Endodermal cell (in vitro differentiated cells): ENCODE measurements around the gene GPATCH3. TPM values are rescaled to one million over a fixed set of nuclear protein-coding genes. Genes with fewer than 3 reads are reported as not detected.

Experiments used
- DNase-seq: peaks from one replicate; pipeline ENCODE4 v3.0.0-alpha.2; 2017
- H3K27ac ChIP-seq: 2 replicates; pipeline ENCODE4 v1.5.1; 2013; ENCODE audit warnings: mild to moderate bottlenecking, low read depth, low read length, moderate library complexity
- H3K27me3 ChIP-seq: 2 replicates; pipeline ENCODE4 v1.6.1; 2013; ENCODE audit warnings: mild to moderate bottlenecking, low read length, moderate library complexity; ENCODE audit not compliant: insufficient read depth, control insufficient read depth, poor library complexity, severe bottlenecking
- H3K36me3 ChIP-seq: 2 replicates; pipeline ENCODE4 v1.7.0; 2013; ENCODE audit warnings: mild to moderate bottlenecking, low read length, moderate library complexity; ENCODE audit not compliant: control insufficient read depth, insufficient read depth
- H3K4me1 ChIP-seq: one replicate; pipeline ENCODE4 v1.7.0; 2013; ENCODE audit warnings: low read length; ENCODE audit not compliant: control insufficient read depth, insufficient read depth
- H3K4me3 ChIP-seq: 2 replicates; pipeline ENCODE4 v1.5.1; 2013; ENCODE audit warnings: mild to moderate bottlenecking, low read length, moderate library complexity
- H3K9ac ChIP-seq: 2 replicates; pipeline ENCODE4 v1.6.1; 2013; ENCODE audit warnings: mild to moderate bottlenecking, low read length, moderate library complexity; ENCODE audit not compliant: poor library complexity, severe bottlenecking; ENCODE audit errors: extremely low read depth
- H3K9me3 ChIP-seq: 2 replicates; pipeline ENCODE4 v1.6.1; 2013; ENCODE audit warnings: mild to moderate bottlenecking, low read length, moderate library complexity; ENCODE audit not compliant: control insufficient read depth
- H3K27ac Mint-ChIP-seq: 2 replicates; pipeline ENCODE4 v1.8.0; 2020; ENCODE audit warnings: mixed read lengths
- H3K27me3 Mint-ChIP-seq: 2 replicates; pipeline ENCODE4 v1.8.0; 2021; ENCODE audit warnings: mild to moderate bottlenecking, mixed read lengths; ENCODE audit not compliant: insufficient read depth
- H3K36me3 Mint-ChIP-seq: 2 replicates; pipeline ENCODE4 v1.8.0; 2020; ENCODE audit warnings: low read depth, mixed read lengths
- H3K4me1 Mint-ChIP-seq: 2 replicates; pipeline ENCODE4 v1.8.0; 2020; ENCODE audit warnings: mixed read lengths
- H3K4me3 Mint-ChIP-seq: 2 replicates; pipeline ENCODE4 v1.8.0; 2020; ENCODE audit warnings: mild to moderate bottlenecking, moderate library complexity, mixed read lengths
- H3K9me3 Mint-ChIP-seq: 2 replicates; pipeline ENCODE4 v1.8.0; 2020; ENCODE audit warnings: mild to moderate bottlenecking, mixed read lengths
- WGBS, 2 experiments: methylation state at CpG; one replicate each; pipeline versions ENCODE4 v1.1.5 to v1.1.7; 2013; ENCODE audit warnings: missing lambda C conversion rate in 2 of 2, mixed read lengths in 1 of 2; ENCODE audit not compliant: insufficient coverage in 1 of 2, insufficient read length in 1 of 2; 5-methylcytosine and 5-hydroxymethylcytosine counted together
- long read RNA-seq, 4 experiments: library from polyadenylated mRNA in 2 of 4; library from RNA in 1 of 4; library from capped mRNA in 1 of 4; stranded (forward) in 3 of 4; unstranded in 1 of 4; transcript quantifications; one replicate each; pipeline ENCODE4 v2.0.0, GENCODE V29; 2020 to 2021; ENCODE audit warnings: inconsistent platforms in 1 of 4
- polyA plus RNA-seq, 2 experiments: library from polyadenylated mRNA; stranded (reverse); fragments of 50-300 nt; gene quantifications; one replicate each; pipeline ENCODE4 v1.2.3, GENCODE V29; 2013
- total RNA-seq, 2 donors: library from RNA; stranded (reverse); fragmentation: NEBNext Ultra II Directional in 1 of 2; extraction: Animal tissue kit (Norgen Biotek cat#: 25700) in 1 of 2; gene quantifications; 2 replicates in 1 of 2; 3 replicates in 1 of 2; pipeline ENCODE4 v1.2.1, GENCODE V29; 2021
- TF ChIP-seq, protein P1 (sequence below): fragments of 200-600 bp; sonication (generic); conservative IDR thresholded peaks from 2 replicates; pipeline ENCODE4 v1.5.0; 2021; ENCODE audit warnings: antibody characterized with exemption, mild to moderate bottlenecking

GPATCH3 gene
- total RNA-seq = 10 to 100 TPM; 21.3 to 23.2 TPM
- polyA plus RNA-seq (2013, experiment 1 of 2) = 11.5 TPM
- 11.3 TPM for polyA plus RNA-seq (2013, experiment 2 of 2)
- long read RNA-seq, experiment 1, partial matches to known transcripts = 10 of 15 reads
- long read RNA-seq, experiment 1, other reads (novel, unspliced or antisense) = 2 of 15 reads
- long read RNA-seq, experiment 2, transcript GPATCH3-201 (7 exons, 2,123 nt) = major isoform, 31 of 37 reads
- long read RNA-seq, experiment 2, partial matches to known transcripts = 2 of 37 reads
- long read RNA-seq, experiment 2, other reads (novel, unspliced or antisense) = 4 of 37 reads
- long read RNA-seq, experiment 3, transcript GPATCH3-201 (7 exons, 2,123 nt) = major isoform, 104 of 132 reads
- long read RNA-seq, experiment 3, partial matches to known transcripts = 8 of 132 reads
- long read RNA-seq, experiment 3, other reads (novel, unspliced or antisense) = 20 of 132 reads
- long read RNA-seq, experiment 4, transcript GPATCH3-201 (7 exons, 2,123 nt) = major isoform, 35 of 41 reads
- long read RNA-seq, experiment 4, partial matches to known transcripts = 5 of 41 reads
- long read RNA-seq, experiment 4, other reads (novel, unspliced or antisense) = 1 of 41 reads

DNA sequence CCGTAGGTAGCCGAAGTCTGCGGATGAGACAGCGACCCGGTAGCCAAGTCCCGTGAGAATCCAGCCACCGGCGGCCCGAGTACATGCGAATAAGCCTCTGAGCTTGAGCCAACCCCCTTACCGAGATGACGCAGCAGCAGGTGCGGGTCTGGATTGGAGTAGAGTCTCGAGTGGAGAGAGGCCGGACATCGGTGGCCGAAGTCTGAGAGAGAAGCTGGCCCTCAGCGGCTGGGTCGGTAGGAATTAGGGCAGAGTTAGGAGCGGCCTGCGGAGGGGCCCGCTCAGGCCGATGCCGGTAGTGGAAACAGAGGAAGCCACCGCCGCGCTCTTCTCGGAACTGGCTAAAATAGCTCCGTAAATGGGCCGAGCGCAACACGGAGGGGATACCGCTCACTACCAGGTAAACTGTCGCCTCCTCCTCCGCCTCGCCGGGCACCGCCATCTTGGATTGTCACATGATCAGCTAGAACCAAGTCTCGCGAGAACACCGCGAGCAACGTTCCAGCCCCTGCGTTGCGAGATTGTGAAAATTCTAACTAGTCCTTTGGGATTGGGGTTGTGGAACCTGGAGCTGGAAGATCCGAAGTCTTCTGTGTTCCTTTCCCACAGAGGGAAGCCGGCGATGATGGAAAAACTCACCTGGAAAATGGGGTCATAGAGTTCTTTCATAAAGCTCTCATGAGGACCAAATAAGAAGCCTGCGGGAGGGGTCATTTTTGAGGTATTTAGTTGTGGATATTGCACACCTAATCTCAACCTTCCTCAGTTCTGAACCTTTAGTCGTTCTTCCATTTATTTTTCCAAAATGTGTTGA, at the start of gene GPATCH3:
Gene GPATCH3, minus strand, starts transcription at position 467 of the 814 bp plus-strand sequence. Its CDS starts 25 bp downstream, at position 442.
- Mint-ChIP-seq H3K27me3 (no peaks in the 10 kb centered on the region), H3K4me1 (peaks cover 19% of the 10 kb centered on the region), H3K4me3 (peak within 1 kb of the TSS; percentile 92), H3K36me3 (peaks cover 23% of the 10 kb centered on the region), H3K27ac (peak within 1 kb of the TSS; percentile 99), H3K9me3 (no peaks in the 10 kb centered on the region)
- DNase-seq = peak; percentile 95
- TF ChIP-seq, protein P1, sequence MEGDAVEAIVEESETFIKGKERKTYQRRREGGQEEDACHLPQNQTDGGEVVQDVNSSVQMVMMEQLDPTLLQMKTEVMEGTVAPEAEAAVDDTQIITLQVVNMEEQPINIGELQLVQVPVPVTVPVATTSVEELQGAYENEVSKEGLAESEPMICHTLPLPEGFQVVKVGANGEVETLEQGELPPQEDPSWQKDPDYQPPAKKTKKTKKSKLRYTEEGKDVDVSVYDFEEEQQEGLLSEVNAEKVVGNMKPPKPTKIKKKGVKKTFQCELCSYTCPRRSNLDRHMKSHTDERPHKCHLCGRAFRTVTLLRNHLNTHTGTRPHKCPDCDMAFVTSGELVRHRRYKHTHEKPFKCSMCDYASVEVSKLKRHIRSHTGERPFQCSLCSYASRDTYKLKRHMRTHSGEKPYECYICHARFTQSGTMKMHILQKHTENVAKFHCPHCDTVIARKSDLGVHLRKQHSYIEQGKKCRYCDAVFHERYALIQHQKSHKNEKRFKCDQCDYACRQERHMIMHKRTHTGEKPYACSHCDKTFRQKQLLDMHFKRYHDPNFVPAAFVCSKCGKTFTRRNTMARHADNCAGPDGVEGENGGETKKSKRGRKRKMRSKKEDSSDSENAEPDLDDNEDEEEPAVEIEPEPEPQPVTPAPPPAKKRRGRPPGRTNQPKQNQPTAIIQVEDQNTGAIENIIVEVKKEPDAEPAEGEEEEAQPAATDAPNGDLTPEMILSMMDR = no peak
- H3K4me3 ChIP-seq = peak within 1 kb of the TSS; percentile 84
- peaks cover 18% of the 10 kb centered on the region for H3K36me3 ChIP-seq
- no peaks in the 10 kb centered on the region for H3K4me1 ChIP-seq
- H3K9ac ChIP-seq = peak within 1 kb of the TSS; percentile 98
- H3K27me3 ChIP-seq = no peaks in the 10 kb centered on the region
- 0 to 1% methylated on average over 33 to 49 of the region's 50 CpGs for WGBS, 2 experiments
- peak within 1 kb of the TSS; percentile 86 for H3K27ac ChIP-seq
- no peaks in the 10 kb centered on the region for H3K9me3 ChIP-seq

- peak overlapping the region; percentile 61 for H3K27ac Mint-ChIP-seq
- 94 to 100% methylated on average over 2 to 3 of the region's 3 CpGs for WGBS, 2 experiments
- no peak for DNase-seq
Measured at GRCh38 chr1:26949926-26950319, 49.7 kb upstream of the GPATCH3 start.

More at GRCh38 chr1:26949926-26950319, 49.7 kb upstream of the GPATCH3 start:
- no peak overlapping the region for H3K4me3 ChIP-seq
- TF ChIP-seq, protein P1 = no peak
- no peaks in the 10 kb centered on the region for H3K4me1 ChIP-seq
- no peak overlapping the region for H3K9ac ChIP-seq
- peaks cover 5% of the 10 kb centered on the region for H3K4me1 Mint-ChIP-seq
- no peaks in the 10 kb centered on the region for H3K9me3 ChIP-seq
- no peaks in the 10 kb centered on the region for H3K27me3 ChIP-seq
- no peaks in the 10 kb centered on the region for H3K9me3 Mint-ChIP-seq
- H3K36me3 Mint-ChIP-seq = peaks cover 52% of the 10 kb centered on the region
- H3K4me3 Mint-ChIP-seq = no peak overlapping the region
- H3K27ac ChIP-seq = no peak overlapping the region
- peaks cover 34% of the 10 kb centered on the region for H3K36me3 ChIP-seq
- no peaks in the 10 kb centered on the region for H3K27me3 Mint-ChIP-seq
